GM18519 (cell line): Measurements from ENCODE around the gene LRRC51.

ENCODE experiments used
- ATAC-seq: cut with Tn5 transposase; IDR thresholded peaks from one replicate; pipeline ENCODE4 v1.9.1; 2021; ENCODE audit warnings: mild to moderate bottlenecking, moderate library complexity; ENCODE audit not compliant: unreplicated experiment, low FRiP score

LRRC51 gene, protein sequence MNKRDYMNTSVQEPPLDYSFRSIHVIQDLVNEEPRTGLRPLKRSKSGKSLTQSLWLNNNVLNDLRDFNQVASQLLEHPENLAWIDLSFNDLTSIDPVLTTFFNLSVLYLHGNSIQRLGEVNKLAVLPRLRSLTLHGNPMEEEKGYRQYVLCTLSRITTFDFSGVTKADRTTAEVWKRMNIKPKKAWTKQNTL

GRCh38 chr11:72080326-72081183 lies at the start of gene LRRC51, which contains the start of gene NUMA1:
LRRC51 (plus strand) TSS chr11:72080850; CDS start chr11:72089084, 8,234 bp downstream.
NUMA1 (minus strand) TSS chr11:72080542; CDS start chr11:72035943, 44,599 bp downstream.
- ATAC-seq = peak; percentile 83

DNA sequence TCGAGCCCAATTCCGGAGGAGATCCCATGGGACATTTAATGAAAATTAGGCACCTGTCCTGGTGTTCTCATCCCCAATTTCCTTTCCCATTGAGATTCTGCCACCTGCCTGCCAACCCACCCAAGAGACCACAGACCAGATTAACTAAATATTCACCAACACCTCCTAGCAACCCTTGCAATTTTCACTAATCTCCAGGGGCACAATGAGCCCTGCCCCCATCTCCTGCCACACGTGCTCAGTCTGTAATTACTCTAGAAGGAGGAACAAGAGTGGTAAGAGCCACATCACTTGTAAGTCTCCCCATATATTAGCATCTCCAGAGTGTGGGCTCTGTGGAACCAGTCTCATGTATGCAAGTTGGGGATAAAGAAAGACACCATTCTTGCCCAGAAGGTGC lies 44.0 kb upstream of the LRRC51 start:
- no peak for ATAC-seq

DNA sequence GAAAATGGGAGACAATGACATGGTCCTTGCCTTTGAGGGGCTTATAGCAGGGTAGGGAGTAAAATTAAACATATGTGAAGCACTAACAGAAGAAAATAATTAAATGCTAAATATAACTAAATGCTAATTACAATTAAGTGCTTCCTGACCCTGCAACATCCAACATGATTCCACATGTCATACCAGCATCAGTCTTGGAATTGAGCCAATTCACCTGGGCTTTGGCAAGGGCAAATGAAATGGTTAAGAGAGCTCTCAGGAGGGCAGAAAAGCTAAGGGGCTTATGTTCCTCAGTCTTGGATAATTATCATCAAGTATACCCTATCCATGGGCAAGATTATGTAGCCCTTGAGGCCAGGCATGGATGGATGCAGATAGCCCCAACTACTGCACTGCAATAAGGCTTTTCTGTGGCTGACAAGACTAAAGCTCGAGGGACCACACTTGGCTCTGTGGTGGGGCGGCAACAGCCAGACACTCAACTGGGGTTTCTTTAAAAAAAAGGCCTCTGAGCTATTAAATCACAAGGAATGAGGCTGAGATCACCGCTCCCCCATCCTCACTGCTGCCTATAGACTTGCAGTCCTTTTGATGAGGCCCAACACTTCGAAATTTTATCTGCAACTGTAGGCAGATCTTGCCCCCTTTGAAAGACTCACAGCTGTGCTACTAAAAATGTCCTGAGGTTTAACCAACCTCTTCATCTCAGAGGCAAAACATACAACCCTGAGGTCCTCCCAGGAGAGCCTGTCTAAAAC lies 42.9 kb upstream of the LRRC51 start:
- no peak for ATAC-seq

DNA sequence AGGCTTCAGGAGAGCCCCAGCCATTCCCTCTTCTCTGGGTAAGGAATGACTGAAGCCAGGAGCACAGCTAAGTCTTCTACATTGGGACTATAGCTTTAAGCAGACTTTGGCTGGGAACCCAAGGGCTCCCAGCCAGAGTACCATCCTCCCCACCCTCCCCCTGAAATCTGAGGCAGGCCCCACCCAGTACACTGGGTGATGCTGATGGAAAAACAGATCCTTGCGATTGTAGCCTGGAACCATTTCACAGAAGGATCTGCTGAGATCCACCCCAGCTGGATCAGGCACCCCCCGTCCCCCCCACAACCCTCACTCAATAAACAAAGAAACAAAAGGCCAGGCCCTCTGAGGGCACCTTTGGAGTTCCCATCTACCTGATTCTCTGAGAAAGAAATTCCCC lies 42.2 kb upstream of the LRRC51 start:
- ATAC-seq = no peak

- no peak for ATAC-seq
Measured at GRCh38 chr11:72039031-72039855, 41.4 kb upstream of the LRRC51 start.

GRCh38 chr11:72039856-72040401 lies 40.7 kb upstream of the LRRC51 start:
- ATAC-seq = no peak

GRCh38 chr11:72040491-72041363 lies 39.9 kb upstream of the LRRC51 start:
- no peak for ATAC-seq

- ATAC-seq = no peak
Measured at GRCh38 chr11:72041364-72042063, 39.1 kb upstream of the LRRC51 start.

DNA sequence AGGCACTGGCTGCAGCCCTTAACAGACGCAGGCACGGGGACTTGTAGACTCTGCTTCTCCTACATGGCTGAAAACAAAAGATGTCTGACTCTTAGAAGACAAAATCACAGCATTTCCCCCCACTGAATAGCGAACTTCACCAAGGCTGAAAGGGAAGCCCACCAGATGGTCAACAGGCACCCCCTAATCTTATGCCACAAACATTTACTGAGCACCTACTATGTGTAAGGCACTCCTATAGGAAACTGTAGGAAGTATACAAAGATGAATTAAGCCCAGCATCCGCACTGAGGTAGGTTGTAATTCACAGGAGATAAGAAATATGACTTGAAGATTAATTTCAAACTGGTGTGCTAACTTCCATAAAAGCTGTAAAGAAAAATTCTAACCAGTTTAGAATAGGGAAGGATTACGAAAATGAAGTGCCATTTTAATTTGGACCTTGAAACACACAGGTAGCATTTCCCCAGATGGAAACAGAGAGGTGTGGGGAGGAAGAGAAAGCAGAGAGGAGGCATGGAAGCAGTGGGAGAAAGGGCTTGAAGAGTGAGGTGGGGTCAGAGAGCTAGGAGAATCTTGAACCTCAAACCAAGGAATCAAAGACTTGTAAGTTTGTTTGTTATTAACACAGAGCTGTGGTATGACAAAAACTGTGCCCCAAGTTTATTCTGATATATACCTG lies 38.4 kb upstream of the LRRC51 start:
- ATAC-seq = no peak

GRCh38 chr11:72045849-72046248 lies 34.8 kb upstream of the LRRC51 start:
- ATAC-seq = no peak

GRCh38 chr11:72048766-72049460 lies 31.7 kb upstream of the LRRC51 start:
- no peak for ATAC-seq

- no peak for ATAC-seq
Measured at GRCh38 chr11:72058416-72059034, 22.1 kb upstream of the LRRC51 start.

DNA sequence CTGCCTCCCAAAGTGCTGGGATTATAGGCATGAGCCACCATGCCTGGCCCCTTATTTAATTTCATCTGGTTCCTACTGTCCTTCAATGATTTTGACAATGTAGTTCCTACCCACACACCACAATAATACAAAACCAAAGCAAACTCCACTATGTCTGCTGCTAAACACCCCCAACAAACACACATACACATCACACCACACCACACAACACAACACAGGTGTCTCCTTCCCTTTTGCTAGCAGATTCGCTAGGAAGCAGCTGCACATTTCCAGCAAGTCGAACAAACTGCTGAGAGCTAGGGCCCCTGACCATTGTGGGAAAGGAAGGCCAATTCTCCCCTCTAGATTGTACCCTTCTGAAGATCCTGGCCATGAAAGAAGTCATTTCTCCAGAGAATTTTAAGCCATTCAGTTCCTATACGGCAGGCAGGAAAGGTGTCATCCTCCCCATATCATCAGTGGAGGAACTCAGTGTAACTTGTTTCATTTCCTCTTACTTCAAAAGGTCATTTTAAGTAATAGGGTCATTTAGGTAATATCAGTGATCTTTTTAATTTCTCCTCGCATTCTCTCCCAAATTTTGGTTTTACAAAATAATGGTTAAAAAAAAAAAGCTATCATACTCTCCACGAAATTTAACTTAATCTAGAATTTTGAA lies 18.8 kb upstream of the LRRC51 start:
- no peak for ATAC-seq

DNA sequence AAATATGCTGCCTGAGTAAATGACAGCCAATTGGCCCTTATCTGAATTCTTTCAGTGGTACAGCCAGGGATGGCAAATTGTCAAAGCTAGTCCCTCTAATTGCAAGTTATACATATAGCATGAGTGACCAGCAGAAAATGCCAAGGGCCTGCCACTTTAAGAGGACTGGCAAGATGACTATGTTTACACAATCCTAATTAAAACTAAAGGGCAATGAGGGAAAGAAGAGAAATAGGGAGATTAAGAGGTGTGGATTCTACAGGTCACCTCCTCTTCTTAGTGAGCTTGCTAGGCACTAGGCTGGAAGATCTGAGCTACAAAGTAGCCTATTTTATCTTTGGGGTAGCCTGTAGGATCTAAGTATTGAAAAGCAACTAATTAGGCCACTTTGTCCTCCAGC lies 13.8 kb upstream of the LRRC51 start:
- no peak for ATAC-seq

GRCh38 chr11:72067266-72067665 lies 13.4 kb upstream of the LRRC51 start:
- no peak for ATAC-seq

GRCh38 chr11:72067676-72068075 lies 13.0 kb upstream of the LRRC51 start:
- no peak for ATAC-seq
